Smooth muscle cell of the brain vasculature (primary cell): ENCODE measurements around the gene MIA.
"Not testable (repeated sequence)": the region's sequence is repeated elsewhere in the genome, so short reads cannot be mapped to it uniquely, and the experiment has no call there.

Experiments used
- DNase-seq: peaks from one replicate; pipeline ENCODE4 v3.0.0-alpha.2; 2012; ENCODE audit warnings: low read depth, low spot score

Gene MIA

GRCh38 chr19:40777937-40778705 lies 2.8 kb downstream of the MIA start, which contains the start of gene RAB4B:
TSS of gene RAB4B (plus strand) at chr19:40778247. CDS start at chr19:40778376, 129 bp downstream.
- DNase-seq, result peak; percentile 100

- no peak for DNase-seq
Measured at GRCh38 chr19:40778706-40779284, 3.5 kb downstream of the MIA start.

GRCh38 chr19:40780582-40780981 lies 5.3 kb downstream of the MIA start:
- no peak for DNase-seq

GRCh38 chr19:40781140-40781539 lies 5.8 kb downstream of the MIA start:
- DNase-seq, result no peak

- no peak for DNase-seq
Measured at GRCh38 chr19:40783711-40784110, 8.4 kb downstream of the MIA start.

- not testable (repeated sequence) for DNase-seq
Measured at GRCh38 chr19:40784146-40784545, 8.8 kb downstream of the MIA start.

GRCh38 chr19:40785526-40785925 lies 10.2 kb downstream of the MIA start:
- DNase-seq, result no peak

GRCh38 chr19:40786060-40787037 lies 11.0 kb downstream of the MIA start:
- DNase-seq, result no peak

- DNase-seq, result no peak
Measured at GRCh38 chr19:40791349-40791748, 16.0 kb downstream of the MIA start.

- no peak for DNase-seq
Measured at GRCh38 chr19:40791996-40792395, 16.7 kb downstream of the MIA start.

GRCh38 chr19:40797166-40797962 lies 22.0 kb downstream of the MIA start:
- no peak for DNase-seq

GRCh38 chr19:40797963-40798682 lies 22.8 kb downstream of the MIA start:
- no peak for DNase-seq

GRCh38 chr19:40798683-40799557 lies 23.6 kb downstream of the MIA start, which contains the start of gene EGLN2:
TSS of gene EGLN2 (plus strand) at chr19:40799191. CDS start at chr19:40800573, 1,382 bp downstream.
- DNase-seq, result peak; percentile 100

- DNase-seq, result no peak
Measured at GRCh38 chr19:40799558-40800338, 24.4 kb downstream of the MIA start.

GRCh38 chr19:40800339-40800996 lies 25.1 kb downstream of the MIA start:
- no peak for DNase-seq

- DNase-seq, result no peak
Measured at GRCh38 chr19:40800997-40801377, 25.7 kb downstream of the MIA start.

- no peak for DNase-seq
Measured at GRCh38 chr19:40801426-40802299, 26.3 kb downstream of the MIA start.
